Transverse colon (tissue), 3 donors: ENCODE results near the gene LIX1L.

ENCODE experiments used
- CTCF ChIP-seq, 5 experiments: fragments of 200-600 bp in 3 of 5; fragments of 450-650 bp in 2 of 5; sonication (generic) in 3 of 5; IDR thresholded peaks; 1 replicate in 2 of 5; 2 replicates in 3 of 5; pipeline ENCODE4 v1.5.1; 2016 to 2017; ENCODE audit warnings: antibody characterized with exemption in 5 of 5, inconsistent platforms in 3 of 5, mild to moderate bottlenecking in 2 of 5, moderate library complexity in 1 of 5
- POLR2A ChIP-seq: fragments of 450-650 bp; IDR thresholded peaks from one replicate; pipeline ENCODE4 v1.6.1; 2016; ENCODE audit warnings: antibody characterized with exemption, mild to moderate bottlenecking, moderate library complexity

- TF ChIP-seq CTCF (IDR thresholded peaks at IDR 0.05), result no peak
- TF ChIP-seq POLR2A, result no peak
Observed at GRCh38 chr1:145922266-145922665, 35.6 kb downstream of the LIX1L start.
